Measurements from ENCODE around the gene ZNG1A.
"Not testable (repeated sequence)": the region's sequence is repeated elsewhere in the genome, so short reads cannot be mapped to it uniquely, and the experiment has no call there.

- TF ChIP-seq EP300 (IDR thresholded peaks at IDR 0.05; ENCODE audit: low read depth); POLR2A (IDR thresholded peaks at IDR 0.05); CTCF (IDR thresholded peaks at IDR 0.05); POLR2AphosphoS5 (IDR thresholded peaks at IDR 0.05): not testable (repeated sequence)
Observed at GRCh38 chr9:110672-111071, 68.2 kb downstream of the ZNG1A start.
